Loucy (cell line): Measurements from ENCODE around the gene DMXL1.
"Not testable (repeated sequence)": the region's sequence is repeated elsewhere in the genome, so short reads cannot be mapped to it uniquely, and the experiment has no call there.

ENCODE experiments used
- H2AFZ ChIP-seq: fragments of 200-600 bp; sonication (generic); 2 replicates; pipeline ENCODE4 v1.6.0; 2016; ENCODE audit warnings: antibody characterized with exemption, mild to moderate bottlenecking, low read length, moderate library complexity
- H3F3A ChIP-seq: fragments of 200-600 bp; 2 replicates; pipeline ENCODE4 v1.6.0; 2016; ENCODE audit warnings: antibody characterized with exemption, low read depth, mild to moderate bottlenecking
- H3K27me3 ChIP-seq: fragments of 200-600 bp; sonication (generic); 2 replicates; pipeline ENCODE4 v1.6.1; 2014; ENCODE audit warnings: low read length, mild to moderate bottlenecking; ENCODE audit not compliant: insufficient read depth, poor library complexity, severe bottlenecking
- H3K36me3 ChIP-seq: fragments of 200-600 bp; sonication (generic); 2 replicates; pipeline ENCODE4 v1.6.1; 2016; ENCODE audit warnings: low read length; ENCODE audit not compliant: insufficient read depth
- H3K4me1 ChIP-seq: fragments of 200-600 bp; sonication (generic); 2 replicates; pipeline ENCODE4 v1.5.1; 2014; ENCODE audit warnings: low read length, mild to moderate bottlenecking; ENCODE audit not compliant: insufficient read depth, poor library complexity, severe bottlenecking
- H3K4me2 ChIP-seq: fragments of 200-600 bp; sonication (generic); 2 replicates; pipeline ENCODE4 v1.6.0; 2014; ENCODE audit warnings: antibody characterized with exemption, low read length, low read depth, mild to moderate bottlenecking; ENCODE audit not compliant: poor library complexity, severe bottlenecking
- H3K4me3 ChIP-seq: fragments of 200-600 bp; sonication (generic); 2 replicates; pipeline ENCODE4 v1.5.1; 2014; ENCODE audit warnings: low read length, mild to moderate bottlenecking, mixed read lengths; ENCODE audit not compliant: poor library complexity, severe bottlenecking
- H3K79me2 ChIP-seq: fragments of 200-600 bp; sonication (generic); 2 replicates; pipeline ENCODE4 v1.6.1; 2014; ENCODE audit warnings: low read length; ENCODE audit not compliant: insufficient read depth
- H3K9ac ChIP-seq: fragments of 200-600 bp; sonication (generic); 2 replicates; pipeline ENCODE4 v1.6.0; 2014; ENCODE audit warnings: mild to moderate bottlenecking, low read depth, low read length, moderate library complexity; ENCODE audit not compliant: poor library complexity, severe bottlenecking
- H3K9me2 ChIP-seq: fragments of 200-600 bp; sonication (generic); replicated peaks from 2 replicates; pipeline ENCODE4 v1.6.1; 2016; ENCODE audit warnings: low read depth, low read length, mixed read lengths
- H3K9me3 ChIP-seq: fragments of 200-600 bp; sonication (generic); 2 replicates; pipeline ENCODE4 v1.6.1; 2014; ENCODE audit warnings: mild to moderate bottlenecking, antibody characterized with exemption, low read length, low read depth; ENCODE audit not compliant: insufficient read depth
- H4K20me1 ChIP-seq: fragments of 200-600 bp; sonication (generic); 2 replicates; pipeline ENCODE4 v1.6.0; 2014; ENCODE audit warnings: antibody characterized with exemption, low read length, mild to moderate bottlenecking; ENCODE audit not compliant: insufficient read depth, poor library complexity, severe bottlenecking
- EZH2phosphoT487 ChIP-seq: fragments of 200-600 bp; IDR thresholded peaks from 2 replicates; pipeline ENCODE4 v1.6.1; 2018; ENCODE audit warnings: antibody characterized with exemption, mild to moderate bottlenecking, moderate library complexity, borderline replicate concordance
- TF ChIP-seq, protein P1 (sequence below): fragments of 200-600 bp; sonication (generic); conservative IDR thresholded peaks from 2 replicates; pipeline ENCODE4 v1.5.1; 2014; ENCODE audit warnings: mild to moderate bottlenecking, antibody characterized with exemption, low read length

The DMXL1 gene

DNA sequence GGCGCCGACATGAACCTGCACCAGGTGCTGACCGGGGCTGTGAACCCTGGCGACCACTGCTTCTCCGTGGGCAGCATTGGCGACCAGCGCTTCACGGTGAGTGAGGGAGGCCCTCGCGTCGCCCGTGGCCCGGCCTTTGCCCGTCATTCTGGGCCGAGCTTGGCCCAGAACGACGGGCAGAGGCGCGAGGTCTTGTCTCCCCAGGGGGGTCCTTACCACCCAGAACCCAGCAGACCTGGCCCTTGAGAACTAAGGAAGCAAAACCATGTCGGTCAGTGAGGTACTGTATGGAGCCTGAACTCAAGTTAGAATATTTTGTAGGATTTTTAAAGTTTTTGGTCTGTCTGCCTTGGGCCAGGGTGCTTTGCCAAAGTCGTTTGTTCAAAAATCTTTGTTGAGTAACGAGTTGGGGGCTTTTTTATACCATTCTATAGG lies 691 bp downstream of the DMXL1 start:
- no peaks in the 10 kb centered on the region for H3K27me3 ChIP-seq
- peak overlapping the region; percentile 85 for H3K9ac ChIP-seq
- no peaks in the 10 kb centered on the region for H3K9me3 ChIP-seq
- H4K20me1 ChIP-seq, result peaks cover 4% of the 10 kb centered on the region
- H3K9me2 ChIP-seq, result no peaks in the 10 kb centered on the region
- H3K4me2 ChIP-seq, result peak overlapping the region; percentile 75
- peaks cover 13% of the 10 kb centered on the region for H3K4me1 ChIP-seq
- peak overlapping the region; percentile 99; the same call in 1 of the 2 replicates for H2AFZ ChIP-seq
- H3F3A ChIP-seq, result no peaks in the 10 kb centered on the region
- no peaks in the 10 kb centered on the region for H3K36me3 ChIP-seq
- H3K79me2 ChIP-seq, result peaks cover 47% of the 10 kb centered on the region
- no peak for TF ChIP-seq EZH2phosphoT487
- TF ChIP-seq, protein P1, sequence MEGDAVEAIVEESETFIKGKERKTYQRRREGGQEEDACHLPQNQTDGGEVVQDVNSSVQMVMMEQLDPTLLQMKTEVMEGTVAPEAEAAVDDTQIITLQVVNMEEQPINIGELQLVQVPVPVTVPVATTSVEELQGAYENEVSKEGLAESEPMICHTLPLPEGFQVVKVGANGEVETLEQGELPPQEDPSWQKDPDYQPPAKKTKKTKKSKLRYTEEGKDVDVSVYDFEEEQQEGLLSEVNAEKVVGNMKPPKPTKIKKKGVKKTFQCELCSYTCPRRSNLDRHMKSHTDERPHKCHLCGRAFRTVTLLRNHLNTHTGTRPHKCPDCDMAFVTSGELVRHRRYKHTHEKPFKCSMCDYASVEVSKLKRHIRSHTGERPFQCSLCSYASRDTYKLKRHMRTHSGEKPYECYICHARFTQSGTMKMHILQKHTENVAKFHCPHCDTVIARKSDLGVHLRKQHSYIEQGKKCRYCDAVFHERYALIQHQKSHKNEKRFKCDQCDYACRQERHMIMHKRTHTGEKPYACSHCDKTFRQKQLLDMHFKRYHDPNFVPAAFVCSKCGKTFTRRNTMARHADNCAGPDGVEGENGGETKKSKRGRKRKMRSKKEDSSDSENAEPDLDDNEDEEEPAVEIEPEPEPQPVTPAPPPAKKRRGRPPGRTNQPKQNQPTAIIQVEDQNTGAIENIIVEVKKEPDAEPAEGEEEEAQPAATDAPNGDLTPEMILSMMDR, result no peak
- peak overlapping the region; percentile 80 for H3K4me3 ChIP-seq

DNA sequence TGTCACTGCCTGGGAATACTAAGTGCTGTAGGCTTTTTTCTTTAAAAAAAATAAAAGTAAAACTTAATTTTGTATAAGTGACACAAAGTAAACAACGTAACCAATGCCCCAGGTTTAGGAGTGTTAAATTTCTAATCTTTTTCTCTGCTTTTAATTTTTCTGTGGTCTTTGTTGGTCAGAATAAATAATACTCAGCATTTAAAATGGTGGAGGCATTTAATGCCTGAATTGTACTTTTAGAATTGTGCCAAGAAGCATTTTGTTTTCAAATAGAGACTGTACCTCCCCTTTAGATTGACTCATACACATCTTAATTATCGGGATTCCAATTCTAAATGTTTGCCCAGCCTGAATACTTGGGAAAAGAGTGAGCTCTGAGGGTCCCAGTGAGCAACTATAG lies 1.6 kb downstream of the DMXL1 start:
- Histone ChIP-seq H3K4me1 (peaks cover 13% of the 10 kb centered on the region), H3K9me2 (no peaks in the 10 kb centered on the region), H3K4me3 (peak overlapping the region; percentile 80), H3K79me2 (peaks cover 52% of the 10 kb centered on the region), H2AFZ (no peak overlapping the region), H3F3A (no peaks in the 10 kb centered on the region), H3K27me3 (no peaks in the 10 kb centered on the region), H3K9me3 (no peaks in the 10 kb centered on the region), H3K36me3 (no peaks in the 10 kb centered on the region), H3K9ac (peak overlapping the region; percentile 85), H4K20me1 (peaks cover 4% of the 10 kb centered on the region), H3K4me2 (peak overlapping the region; percentile 75)
- no peak for TF ChIP-seq EZH2phosphoT487
- TF ChIP-seq, protein P1, result no peak

DNA sequence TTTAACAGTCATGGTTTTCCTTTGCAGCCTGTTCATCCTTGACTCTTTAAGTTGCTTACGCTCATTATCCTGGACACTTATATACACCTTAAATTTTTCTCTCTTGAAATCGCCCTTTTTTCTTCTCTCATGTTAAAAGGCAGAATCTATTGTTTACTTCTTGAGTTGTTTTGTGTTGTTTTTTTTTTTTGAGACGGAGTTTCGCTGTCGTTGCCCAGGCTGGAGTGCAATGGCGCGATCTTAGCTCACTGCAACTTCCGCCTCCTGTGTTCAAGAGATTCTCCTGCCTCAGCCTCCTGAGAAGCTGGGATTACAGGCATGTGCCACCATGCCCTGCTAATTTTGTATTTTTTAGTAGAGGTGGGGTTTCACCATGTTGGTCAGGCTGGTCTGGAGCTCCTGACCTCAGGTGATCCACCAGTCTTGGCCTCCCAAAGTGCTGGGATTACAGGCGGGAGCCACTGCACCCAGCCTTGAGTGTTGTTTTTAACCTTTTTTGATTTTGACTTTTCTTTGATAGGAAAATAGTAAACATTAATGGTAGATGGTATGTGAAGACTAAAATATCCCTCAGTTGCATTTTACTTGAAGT lies 3.0 kb downstream of the DMXL1 start:
- peaks cover 13% of the 10 kb centered on the region for H3K4me1 ChIP-seq
- H3K9me2 ChIP-seq, H2AFZ ChIP-seq, H3K27me3 ChIP-seq, H3K36me3 ChIP-seq, H3K9me3 ChIP-seq, H3F3A ChIP-seq, H4K20me1 ChIP-seq: not testable (repeated sequence)
- peak overlapping the region; percentile 55 for H3K9ac ChIP-seq
- peak overlapping the region; percentile 80 for H3K4me3 ChIP-seq
- peaks cover 62% of the 10 kb centered on the region for H3K79me2 ChIP-seq
- peak overlapping the region; percentile 75 for H3K4me2 ChIP-seq

DNA sequence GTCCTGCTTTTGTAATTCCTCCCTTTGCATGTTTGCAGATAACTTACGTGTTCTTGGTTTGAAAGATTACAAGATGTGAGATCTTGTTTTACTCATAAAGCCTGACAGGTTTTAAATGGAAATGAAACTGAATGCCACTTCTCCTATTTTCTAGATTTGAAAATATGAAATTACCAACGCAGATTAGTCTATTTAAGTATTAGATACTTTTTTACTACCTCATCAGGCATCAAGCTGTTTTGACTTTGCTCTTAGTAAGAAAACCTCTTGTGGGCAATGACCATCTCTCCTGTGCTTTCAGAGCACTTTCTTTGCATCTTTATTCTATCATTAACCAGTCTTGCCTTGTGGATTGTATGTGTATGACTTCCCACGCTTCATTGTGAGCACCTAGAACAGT lies 3.5 kb downstream of the DMXL1 start:
- Histone ChIP-seq H3K4me3 (peak overlapping the region; percentile 80), H3K9me2 (no peaks in the 10 kb centered on the region), H3K79me2 (peaks cover 67% of the 10 kb centered on the region), H4K20me1 (peaks cover 4% of the 10 kb centered on the region), H3K36me3 (no peaks in the 10 kb centered on the region), H2AFZ (no peak overlapping the region), H3K9me3 (no peaks in the 10 kb centered on the region), H3K27me3 (no peaks in the 10 kb centered on the region), H3K9ac (peak overlapping the region; percentile 55), H3K4me2 (peak overlapping the region; percentile 75), H3F3A (no peaks in the 10 kb centered on the region), H3K4me1 (peaks cover 16% of the 10 kb centered on the region)
- TF ChIP-seq, protein P1, result no peak
- no peak for TF ChIP-seq EZH2phosphoT487

DNA sequence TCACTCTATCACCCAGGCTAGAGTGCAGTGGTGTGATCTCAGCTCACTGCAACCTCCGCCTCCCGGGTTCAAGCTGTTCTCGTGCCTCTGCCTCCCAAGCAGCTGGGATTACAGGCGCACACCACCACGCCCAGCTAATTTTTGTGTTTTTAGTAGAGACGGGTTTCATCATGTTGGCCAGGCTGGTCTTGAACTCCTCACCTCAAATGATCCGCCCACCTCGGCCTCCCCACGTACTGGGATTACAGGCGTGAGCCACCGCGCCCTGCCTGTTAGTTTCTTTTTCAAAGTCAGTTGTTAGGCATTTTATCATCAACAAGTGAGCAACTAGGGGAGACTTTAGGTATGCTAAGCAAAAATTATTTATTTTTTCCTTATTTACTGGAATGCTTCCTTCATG lies 4.4 kb downstream of the DMXL1 start:
- not testable (repeated sequence) for H3K27me3 ChIP-seq, H4K20me1 ChIP-seq, H3K9me3 ChIP-seq, H3K36me3 ChIP-seq, H3K9ac ChIP-seq, H3K9me2 ChIP-seq, H3F3A ChIP-seq, H2AFZ ChIP-seq
- peaks cover 16% of the 10 kb centered on the region for H3K4me1 ChIP-seq
- H3K4me2 ChIP-seq, result peak overlapping the region; percentile 66
- H3K4me3 ChIP-seq, result peak overlapping the region; percentile 50
- peaks cover 74% of the 10 kb centered on the region for H3K79me2 ChIP-seq
